HG02642 (cell line): Measurements from ENCODE around the gene CCDC142.
"Not testable (repeated sequence)": the region's sequence is repeated elsewhere in the genome, so short reads cannot be mapped to it uniquely, and the experiment has no call there.

Experiments
- ATAC-seq: cut with Tn5 transposase; IDR thresholded peaks from one replicate; pipeline ENCODE4 v1.9.1; 2021; ENCODE audit warnings: mild to moderate bottlenecking; ENCODE audit not compliant: unreplicated experiment, poor library complexity

CCDC142 gene

DNA sequence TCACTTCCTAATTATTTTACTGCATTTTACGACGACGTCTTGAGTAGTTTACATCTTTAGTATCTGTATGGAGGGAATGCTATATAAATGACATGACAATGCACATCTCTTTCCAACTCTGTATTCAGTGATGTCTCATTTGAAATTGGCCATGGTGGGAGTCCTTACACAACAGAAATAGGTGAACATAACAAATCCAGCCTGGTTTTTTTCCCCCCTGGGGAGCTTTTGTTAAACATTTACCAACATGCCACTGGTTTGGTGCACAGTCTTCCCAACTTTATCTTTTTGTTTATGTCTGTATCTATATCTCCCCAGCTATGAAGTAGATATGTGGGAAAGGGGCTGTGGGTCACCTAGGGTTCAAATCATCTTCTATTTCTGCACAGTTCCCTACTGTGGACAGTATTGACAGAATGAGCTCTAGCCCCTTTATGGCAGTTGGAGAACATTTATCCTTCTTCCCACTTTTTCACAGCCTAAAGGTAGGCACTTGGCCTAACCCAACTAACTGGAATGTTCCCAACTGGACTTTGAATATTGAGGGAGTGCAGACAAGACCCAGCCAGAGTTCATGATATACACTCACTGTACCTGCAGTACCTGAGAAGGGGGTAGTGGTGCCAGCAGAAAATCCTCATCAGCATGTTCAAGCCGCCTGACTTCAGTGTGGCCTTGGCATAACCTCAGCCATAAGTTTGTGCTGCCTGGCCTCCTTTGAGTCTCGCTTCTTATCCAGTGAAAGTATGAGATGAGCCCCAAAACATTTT is 35.4 kb downstream of the CCDC142 start:
- ATAC-seq, result no peak

DNA sequence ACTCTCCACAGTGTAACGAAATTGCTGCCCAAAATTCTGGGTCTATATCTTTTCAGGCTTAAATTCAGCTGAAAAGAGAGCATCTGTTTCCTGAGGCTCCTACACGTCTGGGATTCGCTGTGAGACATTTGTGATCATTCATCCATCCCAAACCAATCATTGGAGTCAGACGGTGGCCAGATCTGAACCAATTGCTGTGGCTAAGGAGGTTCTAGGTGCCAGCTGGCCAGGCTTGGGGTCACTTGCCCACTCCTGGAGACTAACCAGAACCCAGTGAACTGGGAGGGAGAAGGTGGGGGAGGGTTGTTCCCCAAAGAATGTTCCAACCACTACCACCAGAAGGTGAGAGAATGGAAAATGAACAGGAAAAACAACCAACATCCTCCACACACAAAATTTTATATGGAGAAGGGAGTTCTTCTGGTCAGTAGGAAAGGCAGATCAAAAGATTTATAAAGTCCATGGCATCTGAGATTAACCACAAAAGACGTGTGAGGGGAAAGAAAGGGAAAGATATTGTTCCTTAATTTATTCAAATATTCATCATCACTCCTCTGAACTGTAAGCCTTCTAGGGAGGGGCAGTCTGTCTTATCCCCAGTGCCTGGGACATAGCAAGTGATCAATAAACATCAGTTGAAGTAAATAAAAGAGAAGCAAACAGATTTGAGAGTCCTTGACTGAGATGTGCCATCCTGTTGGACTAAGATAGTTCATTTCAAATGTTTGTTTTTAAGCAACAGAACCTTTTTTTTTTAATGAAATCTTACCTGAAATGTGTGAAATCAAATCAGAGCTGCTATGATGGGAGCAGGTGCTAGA is 38.1 kb downstream of the CCDC142 start:
- ATAC-seq, result no peak

DNA sequence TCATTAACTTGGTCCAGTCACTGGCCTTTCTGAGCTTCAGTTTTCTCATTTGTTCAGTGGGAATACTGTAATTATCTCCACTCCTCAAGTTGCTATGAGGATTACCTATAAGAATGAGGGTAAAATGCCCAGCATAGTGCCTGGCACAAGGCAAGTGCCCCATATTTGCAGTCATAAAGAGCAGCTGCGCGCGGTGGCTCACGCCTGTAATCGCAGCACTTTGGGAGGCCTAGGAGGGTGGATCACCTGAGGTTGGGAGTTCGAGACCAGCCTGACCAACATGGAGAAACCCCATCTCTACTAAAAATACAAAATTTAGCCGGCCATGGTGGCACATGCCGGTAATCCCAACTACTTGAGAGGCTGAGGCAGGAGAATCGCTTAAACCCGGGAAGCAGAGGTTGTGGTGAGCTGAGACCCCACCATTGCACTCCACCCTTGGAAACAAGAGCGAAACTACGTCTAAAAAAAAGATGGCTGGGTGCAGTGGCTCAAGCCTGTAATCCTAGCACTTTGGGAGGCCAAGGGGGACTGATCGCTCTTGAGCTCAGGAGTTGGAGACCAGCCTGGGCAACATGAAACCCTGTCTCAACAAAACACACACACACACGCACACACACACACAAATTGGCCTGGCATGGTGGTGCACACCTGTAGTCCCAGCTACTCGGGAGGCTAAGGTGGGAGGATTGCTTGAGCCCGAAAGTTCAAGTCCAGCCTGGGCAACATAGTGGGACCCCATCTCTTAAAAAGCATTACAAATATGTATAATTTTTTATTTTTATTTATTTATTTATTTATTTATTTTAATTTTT is 40.1 kb downstream of the CCDC142 start:
- ATAC-seq, result not testable (repeated sequence)

DNA sequence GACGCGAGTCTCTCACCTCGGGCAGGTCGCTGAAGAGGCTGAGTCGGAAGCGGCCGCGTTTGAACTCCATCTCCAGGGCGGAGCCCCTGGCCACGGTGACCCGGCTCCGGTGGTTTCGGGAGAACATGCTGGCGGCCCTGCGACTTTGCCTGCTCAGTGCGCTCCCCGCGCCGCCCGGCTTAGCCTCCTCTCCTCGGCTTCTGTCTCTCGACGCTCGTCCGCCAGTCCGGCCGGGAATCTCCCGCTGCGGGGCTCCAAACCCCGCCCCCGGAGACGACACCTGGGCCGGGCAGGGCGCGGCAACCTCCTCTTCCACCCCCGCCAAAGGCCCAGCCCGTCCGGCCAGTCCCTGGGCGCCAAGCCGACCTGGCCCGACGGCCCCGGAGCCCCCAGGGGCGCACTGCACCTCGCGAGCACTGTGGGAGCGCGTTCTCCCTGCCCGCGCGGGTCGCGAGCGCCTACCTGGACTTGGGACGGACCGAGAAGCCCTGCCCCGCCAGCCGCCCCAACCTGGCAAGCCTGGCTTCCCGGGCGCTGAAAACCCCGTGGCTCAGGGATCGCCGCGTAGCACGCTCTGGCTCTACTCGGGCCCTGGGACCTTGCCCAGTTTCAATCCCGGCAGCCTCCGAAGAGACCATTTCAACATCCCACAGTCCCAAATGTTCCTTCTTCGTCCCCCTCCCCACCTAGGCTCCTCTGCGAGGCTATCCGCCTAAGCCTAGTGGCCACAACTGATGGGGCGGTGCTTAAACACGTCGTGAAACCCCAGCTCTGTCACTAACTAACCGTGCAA is 40.9 kb downstream of the CCDC142 start, which contains the start of gene RTKN:
Gene RTKN (minus strand): TSS at position 248 of the 793 bp plus-strand sequence. CDS start 121 bp downstream, at position 127.
- ATAC-seq, result peak; percentile 28

DNA sequence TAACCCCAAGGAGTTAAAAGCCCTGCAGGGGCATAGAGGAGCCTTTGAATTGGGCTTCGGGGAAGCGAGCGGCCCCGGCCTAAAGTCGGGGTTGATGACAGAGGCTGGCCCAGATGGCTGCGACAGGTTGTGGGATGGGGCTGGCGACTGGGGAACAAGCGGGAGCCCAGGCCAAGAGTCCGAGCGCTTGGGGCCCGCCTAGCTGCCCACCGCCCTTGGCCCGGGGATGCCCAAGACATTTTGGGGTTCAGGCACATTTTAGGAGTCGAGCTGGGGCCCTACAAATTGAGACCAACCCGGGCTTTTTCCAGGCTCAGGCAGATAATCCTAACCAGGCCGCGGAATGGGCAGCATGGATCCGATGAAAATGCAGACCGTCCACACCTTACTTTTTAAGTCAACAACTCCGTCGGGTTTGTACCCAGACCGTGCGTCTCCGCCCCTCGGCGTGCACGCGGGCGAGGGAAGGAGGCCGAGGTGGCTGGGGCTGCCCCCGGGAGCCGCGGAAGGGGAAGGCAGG is 41.6 kb downstream of the CCDC142 start:
- ATAC-seq, result no peak

DNA sequence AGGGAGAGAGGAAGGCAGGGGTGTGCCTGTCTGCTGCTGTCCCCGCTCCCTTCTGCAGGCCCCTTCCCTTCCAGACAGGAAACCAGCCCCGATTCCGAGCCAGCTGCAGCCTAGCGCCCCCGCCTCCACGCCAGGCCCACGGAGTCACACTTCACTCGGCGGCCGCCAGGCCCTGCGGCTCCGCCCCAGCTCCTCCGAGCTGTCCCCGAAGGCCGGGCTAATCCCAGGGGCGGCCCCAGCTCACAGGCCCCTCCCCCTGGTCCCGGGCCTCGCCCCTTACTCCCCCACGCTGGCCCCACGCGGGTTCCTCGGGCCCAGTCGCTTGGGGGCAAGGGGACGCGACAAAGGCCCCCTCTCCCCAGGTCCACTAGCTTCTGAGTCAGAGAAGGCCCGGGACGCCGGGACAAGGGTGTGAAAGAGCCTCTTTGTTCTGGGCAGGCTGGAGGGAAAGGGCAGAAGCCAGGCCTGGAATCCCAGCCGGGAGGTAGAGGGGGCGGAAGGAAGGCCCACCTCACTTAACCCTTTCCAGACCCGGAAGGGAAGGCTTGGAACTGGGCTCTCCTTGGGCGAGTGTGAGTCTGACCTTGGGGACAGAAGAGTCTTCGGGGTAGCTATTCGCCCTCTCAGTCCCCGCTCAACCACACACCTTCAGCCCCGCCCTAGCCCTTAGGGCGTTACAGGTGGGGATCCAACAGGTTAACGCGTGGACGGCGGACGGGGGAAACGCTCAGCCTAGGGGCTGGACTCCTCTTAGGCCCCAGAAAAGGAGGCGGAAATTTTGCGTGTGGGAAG is 42.2 kb downstream of the CCDC142 start:
- ATAC-seq, result peak; percentile 91

DNA sequence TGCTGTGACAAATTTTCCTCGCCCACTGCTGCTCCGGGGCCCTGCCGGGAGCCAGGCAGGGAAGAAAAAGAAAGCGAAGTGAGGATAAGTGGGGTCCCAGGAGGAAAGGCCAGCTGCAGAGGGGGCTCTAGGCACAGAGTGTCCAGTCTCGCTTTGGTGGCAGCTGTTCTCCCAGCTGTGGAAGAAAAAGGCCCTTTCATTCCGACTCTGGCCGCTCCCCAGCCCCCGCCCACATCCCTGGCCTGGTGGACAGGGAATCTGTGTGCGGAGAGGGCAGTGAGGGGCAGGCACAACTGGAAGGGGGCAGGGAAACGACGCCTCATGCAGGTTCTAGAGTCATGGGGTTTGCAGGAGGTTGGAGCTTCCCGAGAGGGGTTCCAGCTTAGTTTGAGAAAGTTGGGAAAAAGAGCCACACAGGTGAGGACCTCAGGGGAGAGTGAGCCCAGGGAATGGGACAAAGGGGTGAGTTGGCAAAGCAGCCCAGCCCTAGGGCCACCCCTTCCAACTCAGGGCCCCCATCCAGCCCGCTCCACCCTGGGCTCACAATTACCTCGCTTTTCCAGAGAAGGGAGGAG is 42.9 kb downstream of the CCDC142 start:
- no peak for ATAC-seq

DNA sequence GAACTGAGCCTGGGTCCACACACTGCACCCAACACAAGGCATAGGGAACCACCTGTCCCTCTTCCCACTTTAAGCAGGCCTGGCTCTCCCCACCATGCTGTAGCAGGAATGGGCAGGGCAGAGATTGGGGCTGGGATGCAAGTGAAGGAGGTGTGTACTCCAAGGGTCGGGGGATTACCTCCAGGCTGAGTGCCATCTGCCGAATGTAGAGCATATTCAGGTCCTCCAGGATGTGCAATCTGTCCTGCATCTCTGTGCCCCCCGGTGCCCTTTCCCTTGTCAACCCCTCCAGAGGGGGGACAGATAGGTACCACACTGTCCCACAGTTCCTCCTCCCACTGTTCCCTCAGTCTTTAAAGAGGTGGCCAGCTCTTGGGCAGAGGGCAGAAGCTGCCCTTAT is 43.4 kb downstream of the CCDC142 start:
- no peak for ATAC-seq

DNA sequence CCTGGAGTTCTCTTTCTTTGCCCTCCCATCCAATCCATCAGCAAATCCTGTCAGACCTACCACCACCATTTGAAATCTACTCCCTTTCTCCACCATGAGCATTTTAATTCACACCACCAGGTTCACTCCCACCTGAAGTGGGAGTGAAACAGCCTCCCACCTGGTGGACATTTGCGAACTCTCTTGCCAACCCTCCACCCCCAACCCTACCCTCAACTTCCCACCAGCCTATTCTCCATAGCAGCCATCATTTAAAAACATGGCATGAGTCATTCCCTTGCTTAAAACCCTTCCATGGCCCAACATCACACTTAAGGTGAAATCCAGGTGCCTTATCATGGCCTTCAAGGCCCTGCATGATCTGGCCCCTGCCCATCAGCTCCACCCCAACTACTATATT is 44.5 kb downstream of the CCDC142 start:
- no peak for ATAC-seq

DNA sequence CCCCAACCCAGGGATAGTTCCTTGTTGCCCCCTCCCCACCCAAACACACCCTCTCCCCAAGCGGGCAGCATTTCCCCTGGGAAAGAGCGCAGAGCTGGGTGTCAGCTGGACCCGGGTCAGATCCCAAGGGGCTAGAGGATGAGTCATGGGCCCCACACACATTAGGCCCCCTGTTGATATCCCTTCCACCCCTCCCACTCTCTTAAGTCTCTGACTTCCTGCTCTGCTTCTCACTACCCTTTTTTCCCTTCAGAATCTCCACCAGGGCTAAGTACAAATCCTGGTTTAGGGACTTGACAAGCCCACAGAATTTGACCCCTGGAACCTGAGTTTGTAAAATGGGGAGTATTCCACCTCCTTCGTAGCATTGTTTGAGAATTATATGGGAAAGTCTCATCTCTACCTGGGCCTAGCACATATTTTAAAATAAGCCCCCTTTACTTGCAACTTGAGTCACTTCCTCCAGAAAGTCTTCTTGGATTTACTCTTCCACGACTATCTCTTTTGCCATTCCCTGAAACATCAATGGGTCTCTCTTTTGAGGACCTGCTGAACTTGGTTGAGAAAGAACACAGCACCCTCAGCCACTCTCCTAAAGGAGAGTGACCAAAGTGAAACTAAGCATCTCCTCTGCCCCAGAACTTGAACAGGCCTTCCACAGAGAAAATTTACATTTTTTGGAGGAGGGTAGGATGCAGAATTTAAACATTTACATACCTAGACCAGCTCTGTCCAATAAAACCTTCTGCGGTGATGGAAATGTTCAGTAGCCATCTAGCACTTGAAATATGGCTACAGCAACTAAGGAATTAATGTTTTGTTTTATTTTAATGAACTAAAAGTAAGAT is 45.7 kb downstream of the CCDC142 start:
- ATAC-seq, result no peak

DNA sequence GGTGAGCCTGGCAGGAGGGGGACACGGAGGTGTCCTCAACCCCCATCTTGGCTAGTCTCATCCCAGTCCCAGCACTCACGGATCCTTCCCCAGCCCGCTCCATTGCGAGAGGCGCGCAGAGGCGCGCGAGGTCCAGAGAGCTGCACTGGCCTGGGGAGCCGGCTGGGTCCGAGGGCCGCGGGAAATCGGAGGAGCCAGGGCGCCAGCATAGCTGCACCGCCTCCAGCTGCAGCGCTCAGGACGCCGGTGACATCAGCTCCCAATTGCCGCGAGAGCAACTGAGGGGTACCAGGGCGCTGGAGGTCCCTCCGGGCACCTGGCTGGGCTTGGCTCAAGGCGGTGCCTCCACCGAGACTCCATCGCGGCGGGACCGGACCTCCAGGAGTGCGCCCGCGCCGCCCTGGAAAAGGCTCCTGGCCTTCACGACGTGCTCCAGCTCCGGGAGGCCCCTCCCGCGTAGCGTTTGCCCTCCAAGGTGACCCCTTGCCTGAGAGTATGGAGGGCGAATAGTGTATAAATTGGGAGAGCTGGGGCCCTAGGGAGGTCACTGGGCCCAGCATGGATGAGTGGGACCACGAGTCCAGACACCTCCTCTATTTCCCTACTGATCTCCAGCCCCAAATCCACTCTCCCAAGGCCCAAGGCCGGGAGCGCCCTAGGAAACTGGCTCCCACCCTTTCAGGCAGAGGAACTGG is 46.5 kb downstream of the CCDC142 start:
- no peak for ATAC-seq

DNA sequence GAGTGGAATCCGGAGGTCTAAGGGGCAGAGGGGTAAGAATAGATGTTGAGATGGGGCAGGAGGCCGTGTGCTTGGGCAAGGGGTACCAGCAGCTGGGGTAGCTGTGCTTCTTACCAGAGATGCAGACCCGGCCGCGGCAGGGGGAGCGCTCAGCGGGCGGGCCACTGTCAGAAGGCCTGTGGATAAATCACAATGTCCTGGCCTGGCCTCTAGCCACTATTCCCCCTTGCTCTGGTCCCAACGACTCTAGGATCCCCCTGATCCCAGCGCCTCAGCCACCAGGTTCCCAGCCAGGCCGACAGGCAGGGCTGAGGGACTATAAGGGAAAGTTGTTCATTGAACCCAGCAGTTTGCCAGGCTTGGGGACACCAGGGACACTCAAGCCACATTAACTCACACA is 52.3 kb downstream of the CCDC142 start:
- ATAC-seq, result no peak

DNA sequence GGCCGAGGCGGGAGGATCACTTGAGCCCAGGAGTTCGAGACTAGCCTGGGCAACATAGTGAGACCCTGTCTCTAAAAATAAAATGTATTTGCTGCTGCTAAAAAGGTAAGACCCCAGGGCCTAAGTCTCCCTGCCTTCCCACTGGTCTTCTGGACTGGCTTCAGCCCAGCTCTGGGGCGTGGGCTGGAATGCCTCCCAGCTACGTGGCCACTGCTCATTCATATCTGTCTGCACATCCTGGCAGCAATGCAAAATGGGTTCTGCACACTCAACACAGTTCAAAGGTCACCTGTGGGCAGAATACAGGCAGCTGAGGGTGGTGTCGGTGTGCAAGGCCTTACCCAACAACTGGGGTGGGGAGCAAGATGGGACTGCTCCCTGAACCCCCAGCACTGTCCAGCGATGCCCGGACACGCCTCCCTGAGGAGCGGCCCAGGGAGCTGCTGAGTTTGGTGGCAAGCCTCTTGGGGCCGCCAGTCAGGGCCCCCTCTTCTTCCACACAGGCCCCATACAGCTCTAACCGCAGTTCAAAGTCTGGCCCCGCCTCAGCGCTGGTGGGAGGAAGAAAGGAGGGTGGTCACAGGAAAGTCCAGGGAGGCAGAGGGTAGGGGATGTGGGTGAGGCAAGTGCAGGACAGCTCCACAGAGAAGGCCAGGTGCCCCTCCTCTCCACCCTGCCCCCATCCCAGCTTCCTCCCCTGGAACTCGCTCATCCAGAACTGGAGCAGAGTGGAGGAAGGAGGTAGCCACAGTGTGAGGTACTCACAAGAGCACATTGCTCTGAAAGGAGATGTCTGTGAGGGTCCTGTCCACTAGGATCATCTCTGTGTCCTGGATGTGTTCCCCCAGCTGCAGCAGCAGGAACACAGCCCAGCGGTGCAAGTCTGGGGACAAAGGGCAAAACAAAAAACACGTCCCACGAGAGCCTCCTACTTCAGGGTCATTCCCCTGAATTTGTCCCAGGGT is 53.0 kb downstream of the CCDC142 start:
- ATAC-seq, result no peak

DNA sequence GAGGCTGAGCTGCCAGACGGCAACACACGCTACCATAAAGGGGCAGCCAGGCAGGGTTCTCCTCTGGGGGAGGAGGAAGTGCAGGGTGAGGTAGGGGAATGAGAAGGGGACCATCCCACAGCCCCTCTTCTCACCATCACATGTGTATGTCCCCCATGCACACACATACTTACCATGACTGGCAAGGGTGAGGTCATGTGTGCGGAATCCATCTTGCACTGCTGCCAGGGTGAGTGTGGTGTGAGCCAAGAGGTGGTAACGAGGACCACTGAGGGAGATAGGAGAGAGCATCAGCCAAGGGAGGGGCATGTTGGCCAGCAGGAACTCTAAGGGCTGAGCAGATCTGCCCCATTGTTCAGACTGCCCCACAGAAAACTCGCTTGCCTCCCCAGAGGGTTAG is 54.1 kb downstream of the CCDC142 start:
- ATAC-seq, result no peak

DNA sequence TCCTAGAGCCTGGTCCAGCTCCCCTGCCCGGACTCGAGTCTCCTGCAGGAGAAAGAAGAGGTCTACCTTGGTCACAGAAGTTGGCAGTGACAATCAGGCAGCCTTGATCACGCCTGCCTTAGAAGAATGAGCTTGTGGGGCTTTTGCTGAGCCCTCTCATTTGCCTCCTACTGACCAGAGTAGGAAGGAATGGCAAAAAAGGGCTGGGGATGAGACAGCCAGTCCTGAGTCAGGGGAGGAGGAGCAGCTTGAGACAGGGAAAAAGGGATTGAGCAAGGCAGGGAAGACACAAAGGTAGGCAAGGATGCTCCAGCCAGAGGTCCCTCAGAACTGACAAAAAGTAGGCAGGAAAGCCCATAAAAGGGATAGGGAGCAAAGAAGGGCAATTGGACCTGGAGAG is 55.2 kb downstream of the CCDC142 start:
- no peak for ATAC-seq

DNA sequence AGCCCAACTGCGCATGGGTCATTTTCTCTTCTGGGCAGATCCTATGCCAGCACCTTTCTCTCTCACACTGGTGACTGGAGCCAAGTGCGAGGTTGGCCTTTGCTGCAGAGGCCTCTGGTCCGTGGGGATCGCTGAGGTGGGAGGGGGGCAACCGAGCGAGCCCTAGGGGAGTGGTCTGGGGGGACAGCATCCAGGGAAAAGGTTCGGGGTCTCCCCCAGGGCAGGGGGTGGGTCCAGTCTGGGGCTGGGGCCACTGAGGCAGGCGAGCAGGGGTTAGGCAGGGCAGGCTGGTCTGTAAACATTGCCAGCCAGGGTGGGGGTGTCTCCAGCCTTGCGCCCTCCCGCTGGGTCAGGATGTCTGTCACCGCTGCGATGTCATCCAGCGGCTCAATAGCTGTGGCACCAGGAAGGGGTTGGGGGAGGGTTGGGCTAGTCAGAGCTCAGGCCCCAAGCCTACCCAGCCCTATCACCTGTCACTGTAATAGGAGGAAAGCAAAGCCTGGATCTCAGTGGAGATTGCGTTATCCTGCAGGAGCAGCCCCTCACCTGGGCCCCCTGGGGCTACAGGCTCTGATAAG is 56.5 kb downstream of the CCDC142 start:
- no peak for ATAC-seq
